Progenitor cell of endocrine pancreas (in vitro differentiated cells): ENCODE results near the gene DAB1. TPM values are rescaled to one million over a fixed set of nuclear protein-coding genes. Genes with fewer than 3 reads are reported as not detected.

Source experiments
- DNase-seq: peaks from one replicate; pipeline ENCODE4 v3.0.0; 2021; ENCODE audit warnings: low spot score; ENCODE audit not compliant: unreplicated experiment
- H3K27ac Mint-ChIP-seq: 2 replicates; pipeline ENCODE4 v1.8.0; 2021; ENCODE audit warnings: mild to moderate bottlenecking, moderate library complexity, mixed read lengths
- H3K27me3 Mint-ChIP-seq: 2 replicates; pipeline ENCODE4 v1.8.0; 2021; ENCODE audit warnings: mixed read lengths
- H3K36me3 Mint-ChIP-seq: 2 replicates; pipeline ENCODE4 v1.8.0; 2022; ENCODE audit warnings: mixed read lengths; ENCODE audit not compliant: insufficient read depth
- H3K4me1 Mint-ChIP-seq: 2 replicates; pipeline ENCODE4 v1.8.0; 2021; ENCODE audit warnings: low read depth, mixed read lengths
- H3K4me3 Mint-ChIP-seq: 2 replicates; pipeline ENCODE4 v1.8.0; 2021; ENCODE audit warnings: low read depth, mild to moderate bottlenecking, moderate library complexity, mixed read lengths
- H3K9me3 Mint-ChIP-seq: 2 replicates; pipeline ENCODE4 v1.8.0; 2021; ENCODE audit warnings: low read depth, mixed read lengths
- CTCF ChIP-seq: fragments of 200-600 bp; sonication (generic); IDR thresholded peaks from one replicate; pipeline ENCODE4 v1.5.0; 2021; ENCODE audit warnings: antibody characterized with exemption, mild to moderate bottlenecking; ENCODE audit not compliant: unreplicated experiment
- total RNA-seq: library from RNA; stranded (reverse); gene quantifications from 2 replicates; pipeline ENCODE4 v1.2.1, GENCODE V29; 2021

The DAB1 gene
- total RNA-seq, 1 donor from 2014 or later: 4.8 TPM

GRCh38 chr1:57406428-57406970, 17.4 kb downstream of the DAB1 start:
- DNase-seq: no peak
- Mint-ChIP-seq H3K4me1 (peaks cover 37% of the 10 kb centered on the region), H3K27ac (no peak overlapping the region), H3K4me3 (no peak overlapping the region), H3K9me3 (no peaks in the 10 kb centered on the region), H3K27me3 (peaks cover 3% of the 10 kb centered on the region), H3K36me3 (no peaks in the 10 kb centered on the region)
- no peak for TF ChIP-seq CTCF

GRCh38 chr1:57404884-57405283, 19.0 kb downstream of the DAB1 start:
- Mint-ChIP-seq H3K4me1 (peaks cover 30% of the 10 kb centered on the region), H3K27ac (no peak overlapping the region), H3K36me3 (no peaks in the 10 kb centered on the region), H3K9me3 (no peaks in the 10 kb centered on the region), H3K4me3 (no peak overlapping the region), H3K27me3 (peaks cover 3% of the 10 kb centered on the region)
- DNase-seq: no peak
- TF ChIP-seq CTCF: no peak

GRCh38 chr1:57403201-57403600, 20.7 kb downstream of the DAB1 start:
- no peak overlapping the region for H3K4me3 Mint-ChIP-seq
- peaks cover 3% of the 10 kb centered on the region for H3K27me3 Mint-ChIP-seq
- no peak overlapping the region for H3K27ac Mint-ChIP-seq
- H3K36me3 Mint-ChIP-seq: no peaks in the 10 kb centered on the region
- no peaks in the 10 kb centered on the region for H3K9me3 Mint-ChIP-seq
- peaks cover 25% of the 10 kb centered on the region for H3K4me1 Mint-ChIP-seq
- TF ChIP-seq CTCF: no peak
- DNase-seq: no peak

- Mint-ChIP-seq H3K27ac (no peak overlapping the region), H3K27me3 (peaks cover 7% of the 10 kb centered on the region), H3K4me3 (no peak overlapping the region), H3K9me3 (no peaks in the 10 kb centered on the region), H3K4me1 (peaks cover 20% of the 10 kb centered on the region), H3K36me3 (no peaks in the 10 kb centered on the region)
- no peak for DNase-seq
- no peak for TF ChIP-seq CTCF
These were observed 22.2 kb downstream of the DAB1 start for GRCh38 chr1:57401671-57402070.

- no peaks in the 10 kb centered on the region for H3K9me3 Mint-ChIP-seq
- H3K4me3 Mint-ChIP-seq: no peak overlapping the region
- DNase-seq: no peak
- TF ChIP-seq CTCF: no peak
- H3K27me3 Mint-ChIP-seq: peaks cover 7% of the 10 kb centered on the region
- H3K36me3 Mint-ChIP-seq: no peaks in the 10 kb centered on the region
- peaks cover 18% of the 10 kb centered on the region for H3K4me1 Mint-ChIP-seq
- no peak overlapping the region for H3K27ac Mint-ChIP-seq
These were observed 23.8 kb downstream of the DAB1 start for GRCh38 chr1:57400048-57400447.
